AG10803 (cell line): Measurements from ENCODE around the gene TRIM46.
"Not testable (repeated sequence)": the region's sequence is repeated elsewhere in the genome, so short reads cannot be mapped to it uniquely, and the experiment has no call there.

Experiments used
- DNase-seq: peaks from one replicate; pipeline ENCODE4 v3.0.0; 2010; ENCODE audit warnings: low read depth
- H3K4me3 ChIP-seq: 2 replicates; pipeline ENCODE4 v1.5.1; 2011; ENCODE audit warnings: mild to moderate bottlenecking, low read length, control low read depth
- TF ChIP-seq, protein P1 (sequence below): conservative IDR thresholded peaks from 2 replicates; pipeline ENCODE4 v1.5.1; 2011; ENCODE audit warnings: mild to moderate bottlenecking, low read length, control low read depth, inconsistent platforms

Gene TRIM46

GRCh38 chr1:155186067-155186793 lies 12.6 kb downstream of the TRIM46 start:
- no peak for DNase-seq
- TF ChIP-seq, protein P1, sequence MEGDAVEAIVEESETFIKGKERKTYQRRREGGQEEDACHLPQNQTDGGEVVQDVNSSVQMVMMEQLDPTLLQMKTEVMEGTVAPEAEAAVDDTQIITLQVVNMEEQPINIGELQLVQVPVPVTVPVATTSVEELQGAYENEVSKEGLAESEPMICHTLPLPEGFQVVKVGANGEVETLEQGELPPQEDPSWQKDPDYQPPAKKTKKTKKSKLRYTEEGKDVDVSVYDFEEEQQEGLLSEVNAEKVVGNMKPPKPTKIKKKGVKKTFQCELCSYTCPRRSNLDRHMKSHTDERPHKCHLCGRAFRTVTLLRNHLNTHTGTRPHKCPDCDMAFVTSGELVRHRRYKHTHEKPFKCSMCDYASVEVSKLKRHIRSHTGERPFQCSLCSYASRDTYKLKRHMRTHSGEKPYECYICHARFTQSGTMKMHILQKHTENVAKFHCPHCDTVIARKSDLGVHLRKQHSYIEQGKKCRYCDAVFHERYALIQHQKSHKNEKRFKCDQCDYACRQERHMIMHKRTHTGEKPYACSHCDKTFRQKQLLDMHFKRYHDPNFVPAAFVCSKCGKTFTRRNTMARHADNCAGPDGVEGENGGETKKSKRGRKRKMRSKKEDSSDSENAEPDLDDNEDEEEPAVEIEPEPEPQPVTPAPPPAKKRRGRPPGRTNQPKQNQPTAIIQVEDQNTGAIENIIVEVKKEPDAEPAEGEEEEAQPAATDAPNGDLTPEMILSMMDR: no peak
- H3K4me3 ChIP-seq: no peak overlapping the region

GRCh38 chr1:155186794-155187455 lies 13.3 kb downstream of the TRIM46 start:
- TF ChIP-seq, protein P1: no peak
- no peak for DNase-seq
- H3K4me3 ChIP-seq: no peak overlapping the region

DNA sequence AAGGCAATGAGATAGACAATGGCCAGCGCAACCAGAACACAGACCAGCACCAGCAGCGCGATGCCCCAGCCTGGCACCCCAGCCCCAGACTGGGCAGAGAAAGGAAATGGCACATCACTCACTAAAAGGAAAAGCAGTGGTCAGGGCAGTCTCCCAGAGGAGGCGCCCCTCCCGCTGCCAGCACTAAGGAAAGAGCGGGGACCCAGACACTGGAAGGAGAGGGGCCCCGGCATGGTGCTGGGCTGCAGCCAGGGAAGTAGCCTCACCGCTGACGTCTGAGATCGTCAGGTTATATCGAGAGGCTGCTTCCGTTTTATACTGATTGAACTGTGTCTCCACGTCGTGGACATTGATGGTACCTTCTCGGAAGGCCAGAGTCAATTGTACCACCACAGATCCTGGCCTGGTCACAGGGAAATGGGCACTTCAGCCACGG lies 13.8 kb downstream of the TRIM46 start:
- DNase-seq: no peak
- TF ChIP-seq, protein P1: no peak
- H3K4me3 ChIP-seq: no peak overlapping the region

GRCh38 chr1:155188268-155188667 lies 14.6 kb downstream of the TRIM46 start:
- DNase-seq: no peak
- TF ChIP-seq, protein P1: no peak
- H3K4me3 ChIP-seq: no peak overlapping the region

DNA sequence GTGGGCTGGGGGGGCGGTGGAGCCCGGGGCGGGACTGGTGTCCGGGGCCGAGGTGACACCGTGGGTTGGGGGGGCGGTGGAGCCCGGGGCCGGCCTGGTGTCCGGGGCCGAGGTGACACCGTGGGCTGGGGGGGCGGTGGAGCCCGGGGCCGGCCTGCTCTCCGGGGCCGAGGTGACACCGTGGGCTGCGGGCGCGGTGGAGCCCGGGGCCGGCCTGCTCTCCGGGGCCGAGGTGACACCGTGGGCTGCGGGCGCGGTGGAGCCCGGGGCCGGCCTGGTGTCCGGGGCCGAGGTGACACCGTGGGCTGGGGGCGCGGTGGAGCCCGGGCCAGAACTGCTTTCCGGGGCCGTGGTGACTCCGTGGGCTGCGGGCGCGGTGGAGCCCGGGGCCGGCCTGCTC lies 16.3 kb downstream of the TRIM46 start:
- H3K4me3 ChIP-seq, DNase-seq: not testable (repeated sequence)

DNA sequence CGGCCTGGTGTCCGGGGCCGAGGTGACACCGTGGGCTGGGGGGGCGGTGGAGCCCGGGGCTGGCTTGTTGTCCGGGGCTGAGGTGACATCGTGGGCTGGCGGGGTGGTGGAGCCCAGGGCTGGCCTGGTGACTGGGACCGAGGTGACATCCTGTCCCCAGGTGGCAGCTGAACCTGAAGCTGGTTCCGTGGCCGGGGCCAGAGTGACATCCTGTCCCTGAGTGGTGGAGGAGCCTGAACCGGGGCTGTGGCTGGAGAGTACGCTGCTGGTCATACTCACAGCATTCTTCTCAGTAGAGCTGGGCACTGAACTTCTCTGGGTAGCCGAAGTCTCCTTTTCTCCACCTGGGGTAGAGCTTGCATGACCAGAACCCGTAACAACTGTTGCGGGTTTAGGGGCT lies 18.3 kb downstream of the TRIM46 start:
- no peak for DNase-seq
- TF ChIP-seq, protein P1: no peak
- no peak overlapping the region for H3K4me3 ChIP-seq

DNA sequence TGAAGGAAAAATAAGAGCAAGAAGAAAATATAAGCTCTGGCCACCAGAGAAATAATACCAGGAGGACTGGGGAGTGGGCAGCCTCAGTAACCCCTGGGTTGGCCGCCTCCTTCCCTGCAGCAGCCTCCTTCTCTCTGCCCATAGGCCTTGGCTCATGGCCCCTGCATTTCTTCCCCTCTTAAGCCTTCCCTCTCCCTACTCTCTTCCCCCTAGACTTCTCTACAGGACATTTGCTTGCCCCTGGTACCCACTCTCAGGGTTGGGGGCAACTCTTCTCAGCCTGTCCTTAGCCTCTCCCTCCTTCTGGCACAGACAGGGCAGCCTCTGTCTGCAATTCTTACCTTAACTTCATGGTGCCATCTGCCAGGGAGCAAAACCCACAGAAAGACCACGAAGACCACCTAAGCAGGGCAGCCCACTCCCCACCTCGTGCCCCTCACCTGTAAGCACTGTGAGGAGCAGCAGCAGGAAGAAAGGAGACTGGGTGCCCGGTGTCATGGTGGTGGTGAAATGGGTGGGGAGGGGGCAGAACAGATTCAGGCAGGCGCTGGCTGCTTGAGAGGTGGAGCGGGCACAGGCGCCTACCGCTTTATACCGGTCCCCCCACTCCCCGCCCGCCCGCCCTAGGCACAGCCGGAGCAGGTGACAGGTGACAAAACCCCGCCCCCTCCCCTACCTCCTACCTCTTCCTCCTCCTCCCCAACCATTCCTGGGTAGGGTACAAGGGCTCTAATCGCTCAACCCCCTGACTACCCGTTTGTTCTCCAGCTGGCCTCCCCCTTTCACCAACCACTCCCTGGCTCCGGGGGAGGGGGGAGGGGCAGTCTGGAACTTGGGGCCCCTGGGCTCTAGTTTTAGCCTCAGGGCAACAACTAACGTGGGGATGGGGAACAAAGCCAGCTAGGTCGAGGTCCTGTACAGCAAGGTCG lies 19.0 kb downstream of the TRIM46 start:
- peak overlapping the region; percentile 70 for H3K4me3 ChIP-seq
- TF ChIP-seq, protein P1: no peak
- DNase-seq: no peak
